ENCODE results near the gene FAM98A.
A peak's percentile ranks its signal among the peaks of the same experiment; 100 is the strongest.

The FAM98A gene

GRCh38 chr2:33595385-33595784 is 3.7 kb downstream of the FAM98A start:
- no peak for DNase-seq

- DNase-seq: no peak
These were observed 9.7 kb downstream of the FAM98A start for GRCh38 chr2:33589444-33589843.

GRCh38 chr2:33588232-33588631 is 10.9 kb downstream of the FAM98A start:
- DNase-seq: no peak

- no peak for DNase-seq
These were observed 12.3 kb downstream of the FAM98A start for GRCh38 chr2:33586766-33587165.

GRCh38 chr2:33583194-33583938 is 15.7 kb downstream of the FAM98A start:
- DNase-seq: peak; percentile 13

GRCh38 chr2:33581872-33582271 is 17.2 kb downstream of the FAM98A start:
- no peak for DNase-seq

- no peak for DNase-seq
These were observed 19.9 kb downstream of the FAM98A start for GRCh38 chr2:33579227-33579626.

GRCh38 chr2:33577668-33578067 is 21.4 kb downstream of the FAM98A start:
- no peak for DNase-seq

GRCh38 chr2:33577084-33577483 is 22.0 kb downstream of the FAM98A start:
- DNase-seq: no peak

- DNase-seq: no peak
These were observed 25.4 kb downstream of the FAM98A start for GRCh38 chr2:33573657-33574056.

- DNase-seq: no peak
These were observed 28.4 kb downstream of the FAM98A start for GRCh38 chr2:33570681-33571080.

- DNase-seq: no peak
These were observed 37.2 kb downstream of the FAM98A start for GRCh38 chr2:33561872-33562271.

- DNase-seq: no peak
These were observed 39.1 kb downstream of the FAM98A start for GRCh38 chr2:33560017-33560416.

- no peak for DNase-seq
These were observed 39.8 kb downstream of the FAM98A start for GRCh38 chr2:33559328-33559727.

GRCh38 chr2:33555681-33556080 is 43.4 kb downstream of the FAM98A start:
- no peak for DNase-seq

GRCh38 chr2:33552758-33553461 is 46.2 kb downstream of the FAM98A start:
- no peak for DNase-seq

- DNase-seq: no peak
These were observed 48.9 kb downstream of the FAM98A start for GRCh38 chr2:33550206-33550605.

- no peak for DNase-seq
These were observed 57.9 kb downstream of the FAM98A start for GRCh38 chr2:33541243-33541642.

GRCh38 chr2:33535421-33535820 is 63.7 kb downstream of the FAM98A start:
- DNase-seq: no peak

Data from activated naive CD4-positive, alpha-beta T cell treated with Interleukin-2 at 50 U/mL for 16 hours (primary cell).